Suprapubic skin (tissue), 4 donors: ENCODE results near the gene IL18RAP. TPM values are rescaled to one million over a fixed set of nuclear protein-coding genes. Genes with fewer than 3 reads are reported as not detected.

ENCODE experiments used
- DNase-seq, 2 donors: peaks; one replicate each; pipeline ENCODE4 v3.0.0-alpha.2; 2019; ENCODE audit warnings: low spot score in 2 of 2
- H3K27ac ChIP-seq: fragments of 200-600 bp; sonication (generic); one replicate; pipeline ENCODE4 v1.5.1; 2019
- H3K27me3 ChIP-seq: fragments of 200-600 bp; sonication (generic); one replicate; pipeline ENCODE4 v1.5.1; 2019
- H3K36me3 ChIP-seq: fragments of 200-600 bp; sonication (generic); one replicate; pipeline ENCODE4 v1.5.1; 2019
- H3K4me1 ChIP-seq: fragments of 200-600 bp; sonication (generic); one replicate; pipeline ENCODE4 v1.5.1; 2019
- H3K4me3 ChIP-seq: fragments of 200-600 bp; sonication (generic); one replicate; pipeline ENCODE4 v1.5.1; 2019; ENCODE audit warnings: mild to moderate bottlenecking
- H3K9me3 ChIP-seq: fragments of 200-600 bp; sonication (generic); one replicate; pipeline ENCODE4 v1.5.1; 2019
- CTCF ChIP-seq, 2 donors: fragments of 200-600 bp in 1 of 2; fragments of 450-650 bp in 1 of 2; sonication (generic) in 1 of 2; IDR thresholded peaks; one replicate each; pipeline ENCODE4 v1.5.1; 2016 to 2019; ENCODE audit warnings: antibody characterized with exemption in 2 of 2, mild to moderate bottlenecking in 1 of 2, moderate library complexity in 1 of 2
- EP300 ChIP-seq: sonication (generic); formaldehyde crosslinking; IDR thresholded peaks from one replicate; pipeline ENCODE4 v1.6.1; 2017; ENCODE audit warnings: antibody characterized with exemption
- POLR2A ChIP-seq, 2 donors: fragments of 450-650 bp; IDR thresholded peaks; one replicate each; pipeline ENCODE4 v1.6.1; 2017; ENCODE audit warnings: antibody characterized with exemption in 2 of 2, mild to moderate bottlenecking in 2 of 2, moderate library complexity in 2 of 2
- POLR2AphosphoS5 ChIP-seq, 3 donors: sonication (generic); formaldehyde crosslinking; IDR thresholded peaks; one replicate each; pipeline ENCODE4 v1.6.1; 2017; ENCODE audit warnings: antibody characterized with exemption in 3 of 3
- WGBS: methylation state at CpG from one replicate; pipeline ENCODE4 v1.1.5; 2018; 5-methylcytosine and 5-hydroxymethylcytosine counted together
- total RNA-seq, 4 donors: library from RNA; depleted of rRNA; stranded (reverse); fragments of >200 nt; gene quantifications; one replicate each; pipeline ENCODE4 v1.1.0, GENCODE V29; 2016

Gene IL18RAP
- total RNA-seq, 4 donors from 2014 or later = 0.59 to 2.3 TPM; not detected in 2

- Histone ChIP-seq H3K4me3 (no peak overlapping the region), H3K27ac (no peak overlapping the region), H3K36me3 (no peaks in the 10 kb centered on the region), H3K27me3 (no peaks in the 10 kb centered on the region), H3K4me1 (no peaks in the 10 kb centered on the region), H3K9me3 (no peaks in the 10 kb centered on the region)
- 83% methylated on average over 11 of the region's 11 CpGs for WGBS
- TF ChIP-seq EP300 = no peak
- TF ChIP-seq CTCF (IDR thresholded peaks at IDR 0.05) = no peak
- TF ChIP-seq POLR2A (IDR thresholded peaks at IDR 0.05) = no peak
- no peak for TF ChIP-seq POLR2AphosphoS5 (IDR thresholded peaks at IDR 0.05)
- DNase-seq = no peak
Measured at GRCh38 chr2:102480285-102481195, 57.6 kb downstream of the IL18RAP start.

GRCh38 chr2:102481931-102482330 is 59.0 kb downstream of the IL18RAP start:
- H3K4me3 ChIP-seq = no peak overlapping the region
- no peaks in the 10 kb centered on the region for H3K4me1 ChIP-seq
- H3K27ac ChIP-seq = no peak overlapping the region
- no peaks in the 10 kb centered on the region for H3K9me3 ChIP-seq
- H3K27me3 ChIP-seq = no peaks in the 10 kb centered on the region
- WGBS = 54% methylated on average over 7 of the region's 7 CpGs
- no peak for DNase-seq
- no peaks in the 10 kb centered on the region for H3K36me3 ChIP-seq
- TF ChIP-seq POLR2A (IDR thresholded peaks at IDR 0.05) (no peak), CTCF (IDR thresholded peaks at IDR 0.05) (no peak), EP300 (no peak), POLR2AphosphoS5 (IDR thresholded peaks at IDR 0.05) (no peak)

- Histone ChIP-seq H3K27ac (no peak overlapping the region), H3K27me3 (no peaks in the 10 kb centered on the region), H3K4me1 (peaks cover 10% of the 10 kb centered on the region), H3K9me3 (no peaks in the 10 kb centered on the region), H3K4me3 (no peak overlapping the region), H3K36me3 (no peaks in the 10 kb centered on the region)
- no peak for DNase-seq
- WGBS = 92% methylated on average over 6 of the region's 6 CpGs
- TF ChIP-seq POLR2A (IDR thresholded peaks at IDR 0.05) (no peak), EP300 (no peak), CTCF (IDR thresholded peaks at IDR 0.05) (no peak), POLR2AphosphoS5 (IDR thresholded peaks at IDR 0.05) (no peak)
Measured at GRCh38 chr2:102483086-102483485, 60.1 kb downstream of the IL18RAP start.

- DNase-seq = no peak
- H3K4me3 ChIP-seq = no peak overlapping the region
- peaks cover 12% of the 10 kb centered on the region for H3K4me1 ChIP-seq
- no peaks in the 10 kb centered on the region for H3K36me3 ChIP-seq
- TF ChIP-seq POLR2A (IDR thresholded peaks at IDR 0.05) (no peak), EP300 (no peak), CTCF (IDR thresholded peaks at IDR 0.05) (no peak), POLR2AphosphoS5 (IDR thresholded peaks at IDR 0.05) (no peak)
- WGBS = 84% methylated on average over 6 of the region's 6 CpGs
- H3K27ac ChIP-seq = no peak overlapping the region
- no peaks in the 10 kb centered on the region for H3K27me3 ChIP-seq
- no peaks in the 10 kb centered on the region for H3K9me3 ChIP-seq
Measured at GRCh38 chr2:102484310-102485061, 61.5 kb downstream of the IL18RAP start.

- TF ChIP-seq CTCF (IDR thresholded peaks at IDR 0.05) (no peak), EP300 (no peak), POLR2A (IDR thresholded peaks at IDR 0.05) (no peak), POLR2AphosphoS5 (IDR thresholded peaks at IDR 0.05) (no peak)
- Histone ChIP-seq H3K36me3 (no peaks in the 10 kb centered on the region), H3K9me3 (no peaks in the 10 kb centered on the region), H3K4me3 (no peak overlapping the region), H3K27ac (no peak overlapping the region), H3K27me3 (no peaks in the 10 kb centered on the region), H3K4me1 (peaks cover 12% of the 10 kb centered on the region)
- 72% methylated on average over 5 of the region's 5 CpGs for WGBS
- no peak for DNase-seq
Measured at GRCh38 chr2:102485147-102485785, 62.3 kb downstream of the IL18RAP start.
